ENCODE data around the gene IRX5.

The IRX5 gene

GRCh38 chr16:54891346-54891745 is 39.3 kb upstream of the IRX5 start:
- no peak for ATAC-seq
- TF ChIP-seq, protein P1, sequence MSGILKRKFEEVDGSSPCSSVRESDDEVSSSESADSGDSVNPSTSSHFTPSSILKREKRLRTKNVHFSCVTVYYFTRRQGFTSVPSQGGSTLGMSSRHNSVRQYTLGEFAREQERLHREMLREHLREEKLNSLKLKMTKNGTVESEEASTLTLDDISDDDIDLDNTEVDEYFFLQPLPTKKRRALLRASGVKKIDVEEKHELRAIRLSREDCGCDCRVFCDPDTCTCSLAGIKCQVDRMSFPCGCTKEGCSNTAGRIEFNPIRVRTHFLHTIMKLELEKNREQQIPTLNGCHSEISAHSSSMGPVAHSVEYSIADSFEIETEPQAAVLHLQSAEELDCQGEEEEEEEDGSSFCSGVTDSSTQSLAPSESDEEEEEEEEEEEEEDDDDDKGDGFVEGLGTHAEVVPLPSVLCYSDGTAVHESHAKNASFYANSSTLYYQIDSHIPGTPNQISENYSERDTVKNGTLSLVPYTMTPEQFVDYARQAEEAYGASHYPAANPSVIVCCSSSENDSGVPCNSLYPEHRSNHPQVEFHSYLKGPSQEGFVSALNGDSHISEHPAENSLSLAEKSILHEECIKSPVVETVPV (CRISPR knock-in tag; IDR thresholded peaks at IDR 0.05): no peak
- TF ChIP-seq, protein P2, sequence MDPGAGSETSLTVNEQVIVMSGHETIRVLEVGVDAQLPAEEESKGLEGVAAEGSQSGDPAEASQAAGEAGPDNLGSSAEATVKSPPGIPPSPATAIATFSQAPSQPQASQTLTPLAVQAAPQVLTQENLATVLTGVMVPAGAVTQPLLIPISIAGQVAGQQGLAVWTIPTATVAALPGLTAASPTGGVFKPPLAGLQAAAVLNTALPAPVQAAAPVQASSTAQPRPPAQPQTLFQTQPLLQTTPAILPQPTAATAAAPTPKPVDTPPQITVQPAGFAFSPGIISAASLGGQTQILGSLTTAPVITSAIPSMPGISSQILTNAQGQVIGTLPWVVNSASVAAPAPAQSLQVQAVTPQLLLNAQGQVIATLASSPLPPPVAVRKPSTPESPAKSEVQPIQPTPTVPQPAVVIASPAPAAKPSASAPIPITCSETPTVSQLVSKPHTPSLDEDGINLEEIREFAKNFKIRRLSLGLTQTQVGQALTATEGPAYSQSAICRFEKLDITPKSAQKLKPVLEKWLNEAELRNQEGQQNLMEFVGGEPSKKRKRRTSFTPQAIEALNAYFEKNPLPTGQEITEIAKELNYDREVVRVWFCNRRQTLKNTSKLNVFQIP (CRISPR knock-in tag; IDR thresholded peaks at IDR 0.05; ENCODE audit: borderline replicate concordance, low read depth): no peak
- TF ChIP-seq TCF4 (CRISPR knock-in tag; IDR thresholded peaks at IDR 0.05; ENCODE audit: borderline replicate concordance): no peak
- no peak for TF ChIP-seq OSR1 (CRISPR knock-in tag; IDR thresholded peaks at IDR 0.05)
- TF ChIP-seq ZNF8 (CRISPR knock-in tag; IDR thresholded peaks at IDR 0.05): no peak
- TF ChIP-seq ZFP30 (CRISPR knock-in tag; IDR thresholded peaks at IDR 0.05): no peak
- TF ChIP-seq TOX (CRISPR knock-in tag; IDR thresholded peaks at IDR 0.05; ENCODE audit: borderline replicate concordance): no peak
- no peak for TF ChIP-seq ZNF565 (CRISPR knock-in tag; conservative IDR thresholded peaks at IDR 0.05; ENCODE audit: low read depth)
- no peak for TF ChIP-seq BACH2 (CRISPR knock-in tag; IDR thresholded peaks at IDR 0.05; ENCODE audit: borderline replicate concordance)
- TF ChIP-seq ESRRG (CRISPR knock-in tag; IDR thresholded peaks at IDR 0.05): no peak
- no peak for TF ChIP-seq ISL1 (CRISPR knock-in tag; IDR thresholded peaks at IDR 0.05)

- no peak for ATAC-seq
- TF ChIP-seq BACH2 (CRISPR knock-in tag; IDR thresholded peaks at IDR 0.05; ENCODE audit: borderline replicate concordance): no peak
Observed at GRCh38 chr16:54892981-54893380, 37.7 kb upstream of the IRX5 start.

- no peak for TF ChIP-seq TSHZ2 (CRISPR knock-in tag; IDR thresholded peaks at IDR 0.05)
- TF ChIP-seq SNAI2 (CRISPR knock-in tag; IDR thresholded peaks at IDR 0.05): no peak
- no peak for TF ChIP-seq ZNF70 (CRISPR knock-in tag; IDR thresholded peaks at IDR 0.05)
- no peak for TF ChIP-seq ZNF8 (CRISPR knock-in tag; IDR thresholded peaks at IDR 0.05)
- TF ChIP-seq ZFP3 (CRISPR knock-in tag; IDR thresholded peaks at IDR 0.05): no peak
- TF ChIP-seq ZFP30 (CRISPR knock-in tag; IDR thresholded peaks at IDR 0.05): no peak
- no peak for TF ChIP-seq ZNF565 (CRISPR knock-in tag; conservative IDR thresholded peaks at IDR 0.05; ENCODE audit: low read depth)
- TF ChIP-seq, protein P1 (CRISPR knock-in tag; IDR thresholded peaks at IDR 0.05): no peak
- no peak for TF ChIP-seq PPARA (CRISPR knock-in tag; IDR thresholded peaks at IDR 0.05; ENCODE audit: borderline replicate concordance)
- no peak for TF ChIP-seq ESRRG (CRISPR knock-in tag; IDR thresholded peaks at IDR 0.05)
- no peak for TF ChIP-seq ZC3H10 (CRISPR knock-in tag; IDR thresholded peaks at IDR 0.05)
- TF ChIP-seq GLIS3 (CRISPR knock-in tag; IDR thresholded peaks at IDR 0.05): no peak
- no peak for TF ChIP-seq TOX (CRISPR knock-in tag; IDR thresholded peaks at IDR 0.05; ENCODE audit: borderline replicate concordance)
- TF ChIP-seq CSDC2 (CRISPR knock-in tag; IDR thresholded peaks at IDR 0.05): no peak
- TF ChIP-seq ISL1 (CRISPR knock-in tag; IDR thresholded peaks at IDR 0.05): no peak
- ATAC-seq: no peak
Observed at GRCh38 chr16:54897930-54898329, 32.7 kb upstream of the IRX5 start.

DNA sequence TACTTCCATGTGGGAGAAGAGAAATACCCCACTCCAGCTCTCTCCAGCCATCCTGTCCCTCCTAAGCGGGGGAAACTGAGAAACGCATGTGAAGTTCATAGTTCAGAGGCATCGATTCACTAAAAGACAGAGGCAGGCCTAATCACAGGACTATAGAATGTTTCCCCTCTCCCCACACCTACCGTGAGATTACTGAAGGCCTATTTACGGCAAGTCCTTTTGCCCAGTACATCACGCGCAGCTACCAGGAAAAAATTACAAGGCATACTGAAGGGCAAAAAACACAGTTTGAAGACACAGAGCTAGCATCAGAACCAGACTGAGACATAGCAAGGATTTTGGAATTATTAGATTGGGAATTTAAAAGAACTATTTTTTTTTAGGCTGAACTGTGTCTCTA is 29.1 kb upstream of the IRX5 start:
- ATAC-seq: no peak
- TF ChIP-seq RARB (CRISPR knock-in tag; IDR thresholded peaks at IDR 0.05): no peak
- TF ChIP-seq PPARA (CRISPR knock-in tag; IDR thresholded peaks at IDR 0.05; ENCODE audit: borderline replicate concordance): no peak
- TF ChIP-seq TSHZ2 (CRISPR knock-in tag; IDR thresholded peaks at IDR 0.05): no peak
- TF ChIP-seq CSDC2 (CRISPR knock-in tag; IDR thresholded peaks at IDR 0.05): no peak
- TF ChIP-seq, protein P3, sequence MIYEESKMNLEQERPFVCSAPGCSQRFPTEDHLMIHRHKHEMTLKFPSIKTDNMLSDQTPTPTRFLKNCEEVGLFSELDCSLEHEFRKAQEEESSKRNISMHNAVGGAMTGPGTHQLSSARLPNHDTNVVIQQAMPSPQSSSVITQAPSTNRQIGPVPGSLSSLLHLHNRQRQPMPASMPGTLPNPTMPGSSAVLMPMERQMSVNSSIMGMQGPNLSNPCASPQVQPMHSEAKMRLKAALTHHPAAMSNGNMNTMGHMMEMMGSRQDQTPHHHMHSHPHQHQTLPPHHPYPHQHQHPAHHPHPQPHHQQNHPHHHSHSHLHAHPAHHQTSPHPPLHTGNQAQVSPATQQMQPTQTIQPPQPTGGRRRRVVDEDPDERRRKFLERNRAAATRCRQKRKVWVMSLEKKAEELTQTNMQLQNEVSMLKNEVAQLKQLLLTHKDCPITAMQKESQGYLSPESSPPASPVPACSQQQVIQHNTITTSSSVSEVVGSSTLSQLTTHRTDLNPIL (CRISPR knock-in tag; IDR thresholded peaks at IDR 0.05; ENCODE audit: low read depth): no peak
- TF ChIP-seq GLIS3 (CRISPR knock-in tag; IDR thresholded peaks at IDR 0.05): no peak
- TF ChIP-seq ZFP3 (CRISPR knock-in tag; IDR thresholded peaks at IDR 0.05): no peak
- no peak for TF ChIP-seq TOX (CRISPR knock-in tag; IDR thresholded peaks at IDR 0.05; ENCODE audit: borderline replicate concordance)
- TF ChIP-seq ZNF565 (CRISPR knock-in tag; conservative IDR thresholded peaks at IDR 0.05; ENCODE audit: low read depth): no peak
- no peak for TF ChIP-seq ISL1 (CRISPR knock-in tag; IDR thresholded peaks at IDR 0.05)
- TF ChIP-seq PATZ1 (CRISPR knock-in tag; IDR thresholded peaks at IDR 0.05; ENCODE audit: borderline replicate concordance): no peak
- TF ChIP-seq ZC3H10 (CRISPR knock-in tag; IDR thresholded peaks at IDR 0.05): no peak
